Stimulated activated CD8-positive, alpha-beta memory T cell treated with anti-CD3 and anti-CD28 coated beads, Interleukin-7, amount 100 ng/mL, for 1 hour (primary cell): ENCODE measurements around the gene DMC1.
"Not testable (repeated sequence)": the region's sequence is repeated elsewhere in the genome, so short reads cannot be mapped to it uniquely, and the experiment has no call there.

Experiments used
- DNase-seq, 2 donors: peaks; one replicate each; pipeline ENCODE4 v3.0.0-alpha.2; 2020; ENCODE audit warnings: low read depth in 2 of 2

The DMC1 gene

GRCh38 chr22:38503021-38503420, 67.0 kb downstream of the DMC1 start:
- DNase-seq, result no peak

DNA sequence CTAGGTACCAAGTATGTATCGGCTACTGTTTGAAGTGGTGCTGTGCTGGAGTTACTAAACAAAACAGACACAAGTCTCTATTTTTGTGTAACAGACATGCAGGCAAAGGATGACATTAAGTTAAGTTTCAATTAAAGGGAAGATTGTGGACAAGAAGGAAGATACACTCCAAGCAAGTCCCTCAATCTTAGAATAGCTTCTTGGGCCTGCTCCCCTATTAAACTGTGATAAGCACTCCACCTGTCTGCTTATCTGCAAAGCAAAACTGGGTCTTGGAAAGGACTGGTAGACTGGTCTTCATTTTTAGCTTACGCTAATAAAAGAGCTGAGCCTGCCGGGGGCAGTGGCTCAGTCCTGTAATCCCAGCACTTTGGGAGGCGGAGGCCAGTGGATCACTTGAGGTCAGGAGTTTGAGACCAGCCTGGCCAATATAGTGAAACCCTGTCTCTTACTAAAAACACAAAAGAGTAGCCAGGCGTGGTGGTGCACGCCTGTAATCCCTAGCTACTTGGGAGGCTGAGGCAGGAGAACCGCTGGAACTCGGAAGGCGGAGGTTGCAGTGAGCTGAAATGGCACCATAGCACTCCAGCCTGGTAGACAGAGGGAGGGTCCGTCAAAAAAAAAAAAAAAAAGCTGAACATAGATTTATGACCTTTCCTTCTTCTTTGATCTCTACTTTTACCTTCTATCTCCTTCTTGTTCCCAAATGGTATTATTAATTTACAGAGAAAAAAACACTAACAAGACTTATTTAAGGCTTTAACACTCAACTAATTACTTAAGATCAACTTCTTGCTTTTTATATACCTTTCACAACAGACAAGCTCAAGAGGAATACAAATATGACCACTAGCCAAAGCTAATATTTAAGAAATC, 67.9 kb downstream of the DMC1 start:
- DNase-seq, result no peak

GRCh38 chr22:38497869-38498268, 72.1 kb downstream of the DMC1 start:
- DNase-seq, result no peak

DNA sequence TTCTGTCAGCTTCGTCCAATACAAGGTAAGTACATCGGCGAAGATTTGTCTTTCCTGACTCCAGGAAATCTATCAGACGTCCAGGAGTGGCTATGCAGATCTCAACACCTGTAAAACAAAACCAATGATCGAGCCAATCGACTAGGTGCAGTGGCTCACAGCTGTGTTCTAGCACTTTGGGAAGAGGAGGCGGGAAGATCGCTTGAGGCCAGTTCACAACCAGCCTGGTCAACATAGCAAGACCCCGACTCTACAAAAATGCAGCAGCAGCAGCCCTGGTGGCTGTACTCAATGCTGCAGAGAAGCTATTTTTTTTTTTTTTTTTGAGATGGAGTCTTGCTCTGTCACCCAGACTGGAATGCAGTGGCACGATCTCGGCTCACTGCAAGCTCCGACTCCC, 75.0 kb downstream of the DMC1 start:
- DNase-seq, result no peak

GRCh38 chr22:38494498-38494897, 75.5 kb downstream of the DMC1 start:
- DNase-seq, result no peak

DNA sequence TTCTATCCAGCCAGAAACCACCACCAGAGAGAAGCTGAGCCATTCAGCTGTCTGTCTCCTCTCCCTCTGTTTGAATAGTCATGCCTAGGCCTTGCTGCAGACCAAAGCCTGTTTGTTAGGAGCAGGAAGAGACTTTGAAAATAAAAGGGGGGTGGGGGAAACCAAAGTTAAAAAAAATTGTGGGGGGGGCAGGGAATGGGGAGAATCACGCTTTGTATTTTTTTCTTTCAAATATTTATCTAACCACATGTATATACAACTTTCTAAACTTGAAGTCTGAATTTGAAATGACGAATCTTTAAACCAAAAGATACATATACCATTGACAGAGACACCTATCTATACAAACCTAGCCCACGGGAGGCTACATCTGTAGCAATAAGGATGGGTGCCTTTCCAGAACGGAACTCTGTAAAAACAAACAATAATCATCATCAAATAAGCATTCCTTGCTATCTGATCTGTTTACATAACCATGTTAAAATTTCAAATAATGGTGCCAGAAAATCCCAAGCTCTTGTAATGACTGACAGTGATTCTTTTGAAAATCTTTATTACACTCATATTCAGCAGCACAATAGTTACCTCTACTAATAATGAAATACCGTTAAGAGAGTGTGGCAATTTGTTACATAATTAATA, 78.2 kb downstream of the DMC1 start:
- DNase-seq, result no peak

DNA sequence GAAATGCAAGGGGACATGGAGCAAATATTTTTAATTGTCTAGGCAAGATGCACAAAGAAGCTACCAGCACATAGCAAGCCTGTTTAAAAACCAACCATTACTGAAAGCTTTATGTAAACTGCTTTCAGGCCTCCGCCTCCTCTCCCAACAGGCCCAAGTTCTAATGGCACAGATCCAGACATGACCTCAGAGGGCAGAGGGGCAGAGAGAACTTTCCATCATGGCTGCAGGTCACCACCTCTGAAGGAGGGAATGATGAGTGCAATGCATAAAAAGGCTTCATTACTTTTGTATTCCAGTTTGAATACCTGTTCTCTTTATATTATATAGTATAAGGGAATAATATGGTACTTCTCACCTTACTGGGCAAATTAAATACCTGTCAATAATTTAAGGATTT, 79.1 kb downstream of the DMC1 start:
- DNase-seq, result no peak

- DNase-seq, result no peak
Measured at GRCh38 chr22:38490475-38490874, 79.5 kb downstream of the DMC1 start.

DNA sequence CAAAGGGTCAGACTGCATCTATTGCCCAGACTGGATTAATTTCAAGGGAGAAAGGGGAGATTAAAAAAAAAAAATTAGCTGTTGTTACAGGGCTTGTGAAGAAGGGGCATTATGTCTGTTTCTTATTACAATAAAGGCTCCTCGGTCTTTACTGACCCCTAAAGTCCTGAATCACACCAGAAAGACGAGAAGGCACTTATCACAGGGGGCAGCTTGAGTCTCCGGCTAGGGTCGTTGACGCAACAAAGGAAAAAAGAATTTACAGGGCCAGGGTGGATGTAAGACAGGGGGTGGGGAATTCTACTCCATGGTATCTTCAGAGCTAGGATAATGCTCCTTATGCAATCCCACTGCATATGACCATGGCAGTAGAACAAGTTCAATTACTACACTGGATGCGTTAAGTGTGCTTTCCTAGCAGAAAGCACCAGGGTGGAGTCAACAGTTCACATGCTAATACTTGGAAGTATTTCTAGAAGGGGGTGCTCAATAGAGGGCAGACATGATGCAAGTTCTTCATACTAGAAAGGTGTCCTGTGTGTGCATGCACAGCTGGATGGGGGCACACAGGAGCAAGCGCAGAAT, 80.3 kb downstream of the DMC1 start:
- no peak for DNase-seq

GRCh38 chr22:38489142-38489541, 80.8 kb downstream of the DMC1 start:
- no peak for DNase-seq

DNA sequence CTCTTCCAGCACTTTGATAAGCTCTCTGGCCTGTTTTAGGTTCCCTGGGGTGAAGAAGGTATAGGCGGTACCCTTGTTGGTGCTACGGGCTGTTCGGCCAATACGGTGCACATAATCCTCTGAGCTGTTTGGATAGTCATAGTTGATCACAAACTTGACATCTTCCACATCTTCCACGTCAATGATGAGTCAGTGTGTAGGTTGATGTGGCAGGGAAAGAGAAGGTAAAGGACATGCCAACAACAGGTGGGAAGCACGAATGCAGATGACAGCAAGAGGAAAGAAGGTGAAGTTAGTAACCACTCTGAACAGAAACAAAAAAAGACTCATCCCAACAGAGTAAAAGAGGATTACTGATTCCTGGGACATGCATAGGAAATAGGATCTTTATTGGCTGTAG, 82.0 kb downstream of the DMC1 start:
- DNase-seq, result no peak

GRCh38 chr22:38485783-38486182, 84.2 kb downstream of the DMC1 start:
- DNase-seq, result no peak

GRCh38 chr22:38484244-38484643, 85.7 kb downstream of the DMC1 start:
- DNase-seq, result no peak

- DNase-seq, result no peak
Measured at GRCh38 chr22:38482662-38483308, 87.2 kb downstream of the DMC1 start.

DNA sequence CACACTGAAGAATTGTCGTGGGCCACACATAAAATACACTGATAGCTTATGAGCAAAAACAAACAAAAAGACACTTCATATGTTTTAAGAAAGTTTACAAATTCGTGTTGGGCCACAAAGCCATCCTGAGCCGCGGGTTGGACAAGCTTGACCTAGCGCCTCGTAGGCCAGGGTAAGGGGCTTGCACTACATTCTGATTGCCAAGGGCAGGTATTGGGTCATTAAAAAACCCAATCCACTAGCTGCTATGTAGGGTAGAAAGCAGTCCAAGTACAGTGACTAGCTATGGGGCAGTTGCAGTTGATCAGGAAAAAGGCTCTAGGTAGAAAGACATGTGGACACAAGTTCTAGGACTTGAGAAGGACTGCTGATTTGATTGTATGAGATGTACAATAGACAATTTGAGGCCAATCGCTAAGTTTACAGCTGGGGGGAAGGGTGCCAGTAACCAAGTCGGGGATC, 88.1 kb downstream of the DMC1 start:
- no peak for DNase-seq

DNA sequence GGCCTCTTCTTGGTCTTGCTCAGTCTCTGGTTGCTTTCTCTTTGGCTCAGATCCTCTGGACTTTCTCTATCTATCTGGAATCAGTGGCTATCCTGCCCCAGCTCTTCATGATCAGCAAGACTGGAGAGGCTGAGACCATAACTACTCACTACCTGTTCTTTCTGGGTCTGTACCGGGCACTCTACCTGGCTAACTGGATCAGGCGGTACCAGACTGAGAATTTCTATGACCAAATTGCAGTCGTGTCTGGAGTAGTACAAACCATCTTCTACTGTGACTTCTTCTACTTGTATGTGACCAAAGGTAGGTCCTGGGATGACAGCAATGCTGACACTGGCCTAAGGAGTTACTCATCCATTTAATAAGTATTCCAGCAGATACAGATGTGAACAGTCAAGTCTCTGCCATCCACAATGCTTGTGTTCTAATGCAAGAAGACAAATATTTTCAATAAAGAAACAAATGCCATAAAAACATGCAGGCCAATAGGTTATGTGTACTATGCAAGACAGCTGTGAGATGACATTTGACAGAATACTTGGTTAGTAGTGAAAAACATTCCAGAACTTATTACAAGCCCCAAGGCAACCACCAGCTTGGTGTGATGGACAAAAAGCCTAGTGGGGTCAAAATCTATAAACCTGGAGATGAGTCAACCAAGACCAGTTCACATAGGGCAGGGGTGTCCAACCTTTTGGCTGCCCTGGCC, 88.7 kb downstream of the DMC1 start:
- DNase-seq, result no peak

- no peak for DNase-seq
Measured at GRCh38 chr22:38479096-38479837, 90.7 kb downstream of the DMC1 start.

GRCh38 chr22:38477585-38477984, 92.4 kb downstream of the DMC1 start:
- no peak for DNase-seq

- DNase-seq, result no peak
Measured at GRCh38 chr22:38474003-38474607, 95.9 kb downstream of the DMC1 start.

DNA sequence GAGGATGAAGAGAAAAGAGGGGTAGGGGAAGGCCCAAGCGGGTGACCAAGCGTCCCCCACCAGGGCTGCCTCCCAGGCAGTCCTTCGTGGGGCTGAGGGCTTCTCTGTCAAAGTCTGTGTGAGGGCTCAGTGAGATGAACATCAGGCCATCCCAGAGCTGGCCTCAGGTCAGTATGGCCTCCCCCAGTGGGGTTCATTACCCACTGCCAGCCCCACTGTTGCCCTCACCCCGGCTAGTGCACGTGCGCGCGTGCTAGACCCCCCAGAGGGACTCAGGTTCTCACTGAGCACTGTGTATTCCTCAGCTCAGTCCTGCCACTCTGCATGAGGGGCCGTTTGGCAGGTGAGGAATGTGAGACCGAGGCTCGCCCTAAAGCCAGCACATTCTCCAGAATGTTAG, 98.7 kb downstream of the DMC1 start:
- no peak for DNase-seq

GRCh38 chr22:38470179-38470578, 99.8 kb downstream of the DMC1 start:
- not testable (repeated sequence) for DNase-seq
